ENCODE measurements around the gene NAB1.

DNA sequence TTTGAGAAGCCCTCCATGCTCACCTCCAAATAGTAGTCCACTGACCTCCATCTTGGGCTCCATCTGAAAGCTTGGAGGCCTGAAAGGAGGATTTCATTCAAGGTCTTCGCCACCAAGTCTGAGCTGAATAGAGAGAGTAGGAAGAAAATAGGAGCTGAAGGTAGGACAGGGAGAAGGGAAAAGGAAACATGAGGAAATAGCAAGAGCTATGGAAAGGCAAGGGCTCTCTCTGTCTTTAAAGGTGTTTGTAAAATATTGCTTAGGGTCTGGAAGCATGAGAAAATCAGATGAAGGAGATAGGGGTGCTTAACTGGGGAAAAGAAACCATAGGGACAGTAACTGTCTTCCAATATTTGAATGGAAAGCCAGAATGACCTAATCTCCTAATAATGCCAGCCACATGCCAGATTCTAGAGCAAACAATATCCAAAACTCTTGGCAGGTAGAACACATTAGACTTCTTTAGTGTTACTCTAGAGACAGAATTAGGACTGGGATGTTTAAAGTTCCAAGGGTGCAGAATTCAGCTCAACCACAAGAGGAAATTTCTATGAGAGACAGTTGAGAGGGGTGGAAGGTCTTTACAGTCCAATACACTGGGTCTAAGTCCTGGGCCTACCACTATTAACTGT is 67.4 kb downstream of the NAB1 start:
- TF ChIP-seq CTCF (IDR thresholded peaks at IDR 0.05; ENCODE audit: poor library complexity, severe bottlenecking) = no peak
- no peak for TF ChIP-seq EP300 (conservative IDR thresholded peaks at IDR 0.05; ENCODE audit: poor library complexity, severe bottlenecking)
- no peak for TF ChIP-seq SMC3 (conservative IDR thresholded peaks at IDR 0.05; ENCODE audit: poor library complexity)
- TF ChIP-seq TAF1 (IDR thresholded peaks at IDR 0.05; ENCODE audit: low read depth) = no peak
- no peak for TF ChIP-seq POLR2AphosphoS5 (IDR thresholded peaks at IDR 0.05)
- no peak for TF ChIP-seq RAD21 (conservative IDR thresholded peaks at IDR 0.05)
- TF ChIP-seq EZH2 (IDR thresholded peaks at IDR 0.05; ENCODE audit: borderline replicate concordance, insufficient read depth, low read length, poor library complexity, severe bottlenecking) = no peak
- TF ChIP-seq, protein P1, sequence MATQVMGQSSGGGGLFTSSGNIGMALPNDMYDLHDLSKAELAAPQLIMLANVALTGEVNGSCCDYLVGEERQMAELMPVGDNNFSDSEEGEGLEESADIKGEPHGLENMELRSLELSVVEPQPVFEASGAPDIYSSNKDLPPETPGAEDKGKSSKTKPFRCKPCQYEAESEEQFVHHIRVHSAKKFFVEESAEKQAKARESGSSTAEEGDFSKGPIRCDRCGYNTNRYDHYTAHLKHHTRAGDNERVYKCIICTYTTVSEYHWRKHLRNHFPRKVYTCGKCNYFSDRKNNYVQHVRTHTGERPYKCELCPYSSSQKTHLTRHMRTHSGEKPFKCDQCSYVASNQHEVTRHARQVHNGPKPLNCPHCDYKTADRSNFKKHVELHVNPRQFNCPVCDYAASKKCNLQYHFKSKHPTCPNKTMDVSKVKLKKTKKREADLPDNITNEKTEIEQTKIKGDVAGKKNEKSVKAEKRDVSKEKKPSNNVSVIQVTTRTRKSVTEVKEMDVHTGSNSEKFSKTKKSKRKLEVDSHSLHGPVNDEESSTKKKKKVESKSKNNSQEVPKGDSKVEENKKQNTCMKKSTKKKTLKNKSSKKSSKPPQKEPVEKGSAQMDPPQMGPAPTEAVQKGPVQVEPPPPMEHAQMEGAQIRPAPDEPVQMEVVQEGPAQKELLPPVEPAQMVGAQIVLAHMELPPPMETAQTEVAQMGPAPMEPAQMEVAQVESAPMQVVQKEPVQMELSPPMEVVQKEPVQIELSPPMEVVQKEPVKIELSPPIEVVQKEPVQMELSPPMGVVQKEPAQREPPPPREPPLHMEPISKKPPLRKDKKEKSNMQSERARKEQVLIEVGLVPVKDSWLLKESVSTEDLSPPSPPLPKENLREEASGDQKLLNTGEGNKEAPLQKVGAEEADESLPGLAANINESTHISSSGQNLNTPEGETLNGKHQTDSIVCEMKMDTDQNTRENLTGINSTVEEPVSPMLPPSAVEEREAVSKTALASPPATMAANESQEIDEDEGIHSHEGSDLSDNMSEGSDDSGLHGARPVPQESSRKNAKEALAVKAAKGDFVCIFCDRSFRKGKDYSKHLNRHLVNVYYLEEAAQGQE (IDR thresholded peaks at IDR 0.05; ENCODE audit: borderline replicate concordance) = no peak
- TF ChIP-seq MXI1 (conservative IDR thresholded peaks at IDR 0.05; ENCODE audit: poor library complexity, severe bottlenecking) = no peak
